HG03159 (cell line): ENCODE data around the gene CDH13.

Experiments used
- ATAC-seq: cut with Tn5 transposase; IDR thresholded peaks from one replicate; pipeline ENCODE4 v1.9.1; 2021; ENCODE audit warnings: mild to moderate bottlenecking, moderate library complexity; ENCODE audit not compliant: unreplicated experiment

CDH13 gene

DNA sequence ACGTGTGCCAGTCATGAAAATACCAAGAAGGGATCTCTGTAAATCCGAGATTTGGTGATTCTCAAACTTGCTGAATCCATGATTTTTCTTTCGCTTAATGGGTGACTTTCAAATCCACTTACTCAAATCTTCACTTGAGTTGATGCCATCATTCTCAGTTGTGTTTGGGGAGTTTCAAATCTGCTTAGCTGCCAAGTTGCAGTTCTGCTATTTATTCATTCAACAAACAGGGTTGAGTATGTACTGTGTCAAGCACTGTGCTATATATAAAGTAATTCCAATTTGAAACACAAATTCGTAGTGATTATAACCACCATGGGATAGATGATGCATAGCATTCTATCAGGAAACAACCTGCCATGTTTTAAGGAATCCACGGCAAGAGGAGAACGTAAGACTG lies 394.3 kb downstream of the CDH13 start:
- ATAC-seq: no peak

DNA sequence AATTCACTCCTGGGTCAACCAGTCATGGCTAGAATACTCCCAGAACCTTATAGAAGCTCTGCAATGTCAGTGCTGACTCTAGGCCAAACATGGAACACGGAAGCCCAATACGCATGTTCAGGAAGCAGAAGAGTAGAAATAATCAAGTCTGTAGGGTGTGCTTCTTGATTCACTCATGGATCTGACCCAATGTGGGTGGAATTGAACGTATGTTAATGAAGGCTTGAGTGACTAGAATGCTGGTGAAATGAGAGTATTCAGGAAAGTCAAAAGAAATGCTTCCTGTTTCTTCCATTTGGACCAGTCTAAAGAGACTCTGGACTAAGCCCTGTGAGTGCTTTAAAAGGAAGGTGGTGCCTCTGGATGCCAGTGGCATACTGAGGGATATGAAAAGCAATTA lies 395.0 kb downstream of the CDH13 start:
- no peak for ATAC-seq

DNA sequence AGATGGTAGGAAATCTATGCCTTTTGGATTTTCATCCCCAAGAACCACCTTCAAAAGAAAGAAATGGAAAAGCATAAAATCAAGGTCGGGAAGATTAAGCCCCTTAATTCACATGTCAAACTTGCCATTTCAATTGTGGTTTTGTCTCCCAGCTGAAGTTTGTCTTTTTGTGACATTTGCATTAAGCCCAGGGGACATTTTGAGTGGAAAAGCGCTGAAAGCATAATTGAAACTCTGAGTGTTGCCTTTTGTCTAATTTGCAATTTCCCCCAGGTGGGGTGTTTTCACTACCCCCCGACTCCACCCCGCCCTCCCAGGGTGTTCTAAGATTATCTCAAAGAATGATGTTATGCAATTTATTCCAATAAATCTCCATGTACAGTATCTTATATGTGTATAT lies 396.2 kb downstream of the CDH13 start:
- ATAC-seq: no peak

DNA sequence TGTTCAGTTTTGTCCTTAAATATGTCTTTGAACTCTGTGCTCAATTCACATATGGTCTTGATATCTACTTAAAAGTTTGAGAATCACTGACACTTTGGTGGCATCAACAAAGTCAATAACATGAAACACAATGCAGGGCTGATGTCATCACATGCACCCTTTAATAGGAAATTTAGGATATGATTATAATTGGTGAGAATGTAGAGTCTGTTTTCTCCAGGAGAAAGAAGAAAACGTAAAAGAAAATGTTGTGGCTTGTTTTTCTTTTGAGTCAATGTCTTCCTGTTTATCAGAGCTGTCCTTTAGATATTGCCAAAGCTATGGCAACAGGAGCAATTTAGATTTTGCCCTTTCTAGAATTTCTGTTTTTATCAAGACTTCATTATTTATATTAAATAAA lies 396.9 kb downstream of the CDH13 start:
- no peak for ATAC-seq

DNA sequence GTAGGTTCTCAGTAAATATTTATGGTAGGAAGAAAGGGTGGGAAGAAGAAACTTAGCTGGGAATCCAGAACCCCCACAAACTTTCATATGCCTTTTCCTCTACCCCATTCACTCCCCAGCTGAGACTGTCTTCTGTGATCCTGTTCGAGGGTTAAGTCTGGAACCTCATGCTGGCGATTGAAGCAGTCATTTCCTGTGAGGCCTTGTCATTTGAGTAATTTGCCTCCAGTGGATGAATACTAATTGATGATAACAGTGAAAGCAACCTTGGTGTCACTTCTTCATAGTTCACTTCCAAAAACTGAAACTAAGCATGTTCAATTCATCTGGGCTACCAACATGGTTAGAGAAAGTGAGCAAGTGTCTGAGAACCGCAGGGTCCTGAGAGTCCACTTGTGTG lies 401.2 kb downstream of the CDH13 start:
- ATAC-seq: no peak

DNA sequence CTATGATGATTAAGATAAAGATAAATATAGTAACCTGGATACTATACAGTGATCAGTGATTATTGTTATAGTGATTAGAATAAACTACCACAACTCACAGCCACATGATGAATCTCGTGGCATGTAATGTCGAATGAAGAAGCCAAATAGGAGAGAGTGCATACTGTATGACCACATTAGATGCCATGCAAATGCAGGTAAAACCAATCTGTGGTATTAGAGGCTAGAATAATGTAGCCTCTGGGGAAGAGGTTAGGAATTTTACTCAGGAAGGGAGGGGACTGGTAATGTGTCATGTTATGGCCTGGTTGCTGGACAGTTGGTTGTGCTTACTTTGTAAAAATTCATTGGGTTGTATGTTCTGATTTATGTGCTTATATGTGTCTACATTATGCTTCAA lies 402.7 kb downstream of the CDH13 start:
- ATAC-seq: no peak

DNA sequence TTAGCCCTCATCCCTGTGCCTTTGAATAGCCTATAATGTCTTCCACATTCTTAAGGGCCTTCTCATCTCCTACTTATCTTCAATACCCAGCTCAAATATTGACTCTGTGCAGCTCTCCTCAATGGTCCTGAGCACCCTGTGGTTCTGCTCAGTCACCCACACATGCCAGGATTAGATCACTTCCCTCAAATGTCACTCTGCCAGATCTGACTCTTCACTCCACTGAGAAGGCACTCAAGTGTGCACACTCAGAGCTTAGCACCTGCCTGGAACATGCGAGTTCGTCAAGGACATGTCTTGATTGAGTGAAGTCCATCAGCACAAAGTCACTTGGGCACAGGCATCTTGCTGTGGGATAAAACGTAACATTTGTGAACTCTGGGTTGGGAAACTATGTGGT lies 404.8 kb downstream of the CDH13 start:
- no peak for ATAC-seq

DNA sequence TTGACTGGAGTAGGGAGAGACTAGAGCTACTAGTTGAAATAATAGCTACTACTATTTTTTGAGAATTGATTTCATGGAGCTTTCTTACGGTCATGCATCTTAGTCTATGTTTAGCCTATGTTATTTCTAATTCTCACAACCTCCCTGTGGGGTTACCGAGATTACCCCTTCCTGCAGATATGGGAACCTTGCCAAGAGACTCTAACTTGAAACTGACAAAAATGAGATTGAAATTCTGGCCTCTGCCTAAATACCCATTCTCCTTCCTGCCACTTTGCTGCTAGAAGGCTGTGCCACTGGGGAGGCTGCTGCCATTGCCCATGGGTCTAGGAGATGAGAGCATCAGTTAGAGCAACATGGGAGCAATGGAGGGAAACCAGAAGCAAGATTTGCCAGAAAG lies 410.3 kb downstream of the CDH13 start:
- no peak for ATAC-seq

DNA sequence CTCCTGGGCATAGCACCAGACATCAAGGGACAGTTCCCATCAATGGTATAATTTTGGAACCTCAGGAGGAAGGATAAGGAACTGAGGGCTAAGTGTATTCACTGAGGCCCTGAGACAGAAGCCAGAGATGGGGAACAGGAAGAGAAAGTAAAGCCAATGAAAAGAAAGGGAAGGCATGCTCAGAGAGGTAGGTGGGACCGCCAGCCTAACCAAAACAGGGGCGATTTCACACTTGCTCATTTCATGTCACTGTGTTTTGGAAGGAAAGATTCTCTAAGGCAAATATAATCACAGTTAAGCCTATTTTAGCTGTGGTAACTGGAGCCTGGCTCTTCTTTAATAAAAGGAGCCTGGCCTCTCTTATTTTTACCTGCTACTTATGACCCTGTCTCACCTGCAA lies 411.1 kb downstream of the CDH13 start:
- ATAC-seq: no peak

DNA sequence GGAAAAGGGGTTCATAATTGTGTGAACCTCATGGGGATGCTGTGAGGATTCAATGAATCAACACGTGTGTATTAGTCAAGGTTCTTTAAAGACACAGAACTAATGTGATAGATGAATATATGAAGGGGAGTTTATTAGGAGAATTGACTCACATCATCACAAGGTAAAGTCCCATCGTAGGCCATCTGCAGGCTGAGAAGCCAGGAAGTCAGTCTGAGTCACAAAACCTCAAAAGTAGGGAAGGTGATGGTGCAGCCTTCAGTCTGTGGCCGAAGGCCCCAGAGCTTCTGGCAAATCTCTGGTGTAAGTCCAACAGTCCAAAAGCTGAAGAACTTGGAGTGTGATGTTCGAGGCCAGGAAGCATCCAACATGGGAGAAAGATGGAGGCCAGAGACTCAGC lies 413.4 kb downstream of the CDH13 start:
- no peak for ATAC-seq

DNA sequence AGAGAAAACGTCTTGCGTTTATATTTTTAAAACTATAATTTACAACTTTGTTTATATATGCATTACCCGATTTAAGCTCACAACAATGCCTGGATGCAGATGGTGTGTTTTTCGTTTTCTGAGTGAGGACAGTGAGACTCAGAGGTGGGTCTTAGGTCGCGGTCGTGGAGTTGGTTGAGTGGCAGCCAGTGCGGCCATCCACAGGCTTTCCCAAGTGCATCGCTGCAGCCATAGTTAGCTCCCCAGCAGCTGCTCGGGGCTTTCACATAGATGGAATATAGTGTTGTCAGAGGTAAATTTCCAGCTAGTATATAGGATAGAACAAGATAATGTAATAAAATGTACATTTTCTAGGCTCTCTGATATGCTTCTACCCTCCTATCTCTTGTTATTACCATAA lies 417.8 kb downstream of the CDH13 start:
- ATAC-seq: no peak

DNA sequence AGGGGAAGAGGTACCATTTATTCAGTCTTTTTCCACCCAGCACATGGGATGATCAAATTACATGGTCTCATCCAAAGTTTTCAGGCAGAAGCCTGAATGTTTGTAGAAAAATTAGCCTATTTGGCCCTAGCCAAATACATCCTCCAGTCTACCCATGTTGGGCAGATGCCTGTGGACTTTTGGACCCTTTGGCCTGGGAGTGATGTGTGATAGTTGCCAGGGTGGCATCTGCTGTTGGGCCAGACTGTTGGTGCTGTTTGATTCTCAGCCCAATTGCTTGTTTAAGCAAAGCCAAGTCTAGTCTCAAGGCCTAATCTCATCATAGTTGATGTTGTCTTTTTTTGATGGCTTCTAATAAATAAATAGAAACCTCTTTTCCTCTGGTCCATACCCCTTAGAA lies 419.0 kb downstream of the CDH13 start:
- no peak for ATAC-seq

DNA sequence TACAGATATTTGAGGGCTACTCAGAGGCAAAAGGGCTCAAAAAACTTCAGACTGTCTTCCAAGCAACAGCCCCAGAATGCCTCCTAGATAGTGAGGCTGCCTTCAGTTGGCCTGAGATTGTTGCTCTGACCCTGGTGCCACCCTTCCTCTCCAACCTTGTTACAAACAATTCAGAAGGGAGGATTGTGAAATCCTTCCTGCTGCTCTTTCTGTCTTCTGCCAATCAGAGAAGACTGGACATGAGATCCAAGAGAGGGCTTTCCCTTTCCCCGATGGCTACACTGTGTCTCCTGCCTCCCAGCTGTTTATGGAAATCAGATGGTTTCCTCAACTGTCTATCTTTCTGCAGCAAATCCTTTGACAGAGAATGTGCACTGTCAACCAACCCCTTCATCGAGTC lies 419.9 kb downstream of the CDH13 start:
- ATAC-seq: no peak

DNA sequence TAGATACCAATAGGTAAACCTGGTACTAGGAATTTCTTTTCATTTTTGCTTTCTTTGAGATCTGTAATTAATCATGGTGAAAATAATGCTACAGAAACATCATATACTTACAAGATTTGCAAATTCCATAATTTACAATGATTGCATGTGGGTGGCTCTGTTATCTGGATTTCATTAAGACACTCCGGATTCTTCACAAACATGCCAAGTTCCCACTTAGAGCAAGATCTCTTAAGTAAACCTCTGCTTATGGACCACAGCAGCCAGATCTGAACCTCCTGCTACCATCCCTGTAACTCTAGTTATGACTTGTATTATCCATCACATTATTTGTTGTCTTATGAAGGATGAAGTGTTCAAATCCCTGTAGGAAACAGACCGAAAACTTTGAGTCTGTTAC lies 424.7 kb downstream of the CDH13 start:
- ATAC-seq: no peak

DNA sequence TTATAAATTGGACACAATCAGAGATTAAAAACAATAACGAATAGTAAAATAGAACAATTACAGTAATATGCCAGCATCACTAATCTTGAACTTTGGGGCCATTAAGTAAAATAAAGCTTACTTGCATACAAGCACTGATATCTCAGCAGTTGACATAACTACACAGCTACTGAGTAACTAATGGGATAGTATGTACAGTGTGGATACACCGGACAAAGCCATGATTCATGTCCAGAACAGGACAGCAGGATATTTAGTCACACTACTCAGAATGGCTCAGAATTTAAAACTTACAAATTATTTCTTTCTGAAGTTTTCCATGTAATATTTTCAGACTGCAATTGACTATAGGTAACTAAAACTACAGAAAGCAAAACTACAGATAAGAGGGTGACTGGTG lies 427.5 kb downstream of the CDH13 start:
- no peak for ATAC-seq

DNA sequence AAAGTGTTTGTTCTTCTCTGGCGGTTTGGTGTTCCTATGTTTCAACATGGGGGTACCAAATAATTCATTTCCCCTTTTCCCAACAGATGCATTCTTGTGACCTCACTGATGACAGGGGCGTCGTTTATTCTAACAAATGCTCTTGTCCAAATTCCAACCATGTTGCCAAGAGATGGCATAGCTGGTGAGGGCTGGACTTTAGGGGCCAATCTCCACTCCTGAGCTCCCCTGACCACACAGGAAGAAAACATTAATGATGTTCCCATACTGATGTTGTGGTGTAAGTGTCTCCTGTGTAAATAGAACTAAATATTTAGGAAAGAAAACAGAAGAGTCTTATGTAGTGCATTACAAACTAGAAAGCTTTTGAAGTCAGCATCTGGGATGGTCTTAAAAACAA lies 431.6 kb downstream of the CDH13 start:
- no peak for ATAC-seq

DNA sequence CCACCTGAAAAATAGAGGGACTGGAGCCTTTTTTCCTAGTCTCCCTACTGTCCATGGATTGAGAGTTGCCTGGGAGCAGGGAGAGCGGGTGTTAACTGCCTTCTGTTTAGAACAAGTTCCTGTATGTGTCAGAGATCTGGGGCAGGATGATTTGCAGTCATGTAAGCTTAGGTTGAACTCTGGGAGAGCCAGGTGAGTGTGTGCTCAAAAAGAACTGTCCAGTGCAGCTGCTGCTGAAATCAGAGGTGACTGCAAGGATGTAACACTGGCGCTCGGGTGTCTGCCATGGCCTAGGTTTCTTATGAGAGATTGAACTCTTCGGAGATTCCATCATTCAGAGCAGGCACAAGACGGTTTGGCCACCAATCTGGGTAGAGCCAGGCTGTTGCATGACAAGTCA lies 432.5 kb downstream of the CDH13 start:
- no peak for ATAC-seq

DNA sequence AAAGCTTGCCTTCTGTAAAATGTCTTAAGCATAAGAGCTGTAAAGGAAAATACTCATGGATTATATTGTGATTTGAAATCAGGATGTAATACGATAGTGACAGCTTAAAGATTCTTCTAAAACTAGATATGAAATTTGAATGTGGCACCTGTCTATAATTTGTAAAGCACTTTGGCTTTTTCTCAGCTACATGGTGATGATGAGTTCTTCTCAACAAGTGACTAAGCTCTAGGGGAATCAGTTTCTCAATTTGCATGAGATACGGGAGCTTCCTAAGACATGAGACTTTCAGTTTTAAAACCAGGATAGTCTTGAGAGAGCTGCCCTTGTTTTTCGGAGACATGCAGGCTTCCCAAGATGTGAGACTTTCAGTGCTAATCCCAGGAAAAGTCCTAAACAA lies 439.2 kb downstream of the CDH13 start:
- ATAC-seq: no peak

DNA sequence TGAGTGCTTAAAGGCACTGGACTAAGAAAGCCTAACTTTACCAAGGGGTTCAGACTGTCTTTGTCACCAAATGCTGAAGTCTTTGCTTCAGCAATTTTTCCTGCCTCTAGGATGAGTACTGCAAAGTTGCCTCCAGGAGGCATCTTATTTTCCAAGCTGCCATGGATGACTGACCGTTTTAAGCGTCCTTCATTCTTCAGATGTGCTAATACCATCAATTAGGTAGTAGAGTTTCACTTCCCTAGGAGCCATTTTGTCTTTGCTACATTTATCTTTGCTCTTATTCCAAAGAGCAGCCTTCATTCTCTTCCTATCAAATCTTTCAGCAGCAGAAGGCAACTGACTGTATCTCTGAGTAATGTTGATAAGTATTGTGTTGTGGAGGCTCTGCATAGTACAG lies 440.1 kb downstream of the CDH13 start:
- ATAC-seq: no peak

DNA sequence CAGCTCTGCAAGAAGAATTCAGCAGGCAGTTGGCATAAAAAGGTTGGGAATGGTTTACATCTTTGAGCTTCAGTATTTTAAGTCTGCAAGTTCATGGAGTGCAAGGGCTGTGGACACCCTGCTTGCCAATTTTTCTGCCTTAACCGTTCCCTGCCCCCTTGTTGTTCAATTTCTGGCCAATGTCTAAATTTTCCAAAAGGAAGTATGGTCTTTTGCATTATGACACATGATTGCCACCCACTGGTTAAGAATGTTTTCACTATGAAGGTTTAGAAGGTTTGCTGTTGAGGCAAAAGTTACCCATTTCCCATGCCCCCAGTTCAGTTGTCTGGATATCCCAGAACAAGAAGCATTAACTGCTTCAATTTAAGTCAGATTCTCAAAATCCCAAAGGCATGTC lies 441.9 kb downstream of the CDH13 start:
- ATAC-seq: no peak

DNA sequence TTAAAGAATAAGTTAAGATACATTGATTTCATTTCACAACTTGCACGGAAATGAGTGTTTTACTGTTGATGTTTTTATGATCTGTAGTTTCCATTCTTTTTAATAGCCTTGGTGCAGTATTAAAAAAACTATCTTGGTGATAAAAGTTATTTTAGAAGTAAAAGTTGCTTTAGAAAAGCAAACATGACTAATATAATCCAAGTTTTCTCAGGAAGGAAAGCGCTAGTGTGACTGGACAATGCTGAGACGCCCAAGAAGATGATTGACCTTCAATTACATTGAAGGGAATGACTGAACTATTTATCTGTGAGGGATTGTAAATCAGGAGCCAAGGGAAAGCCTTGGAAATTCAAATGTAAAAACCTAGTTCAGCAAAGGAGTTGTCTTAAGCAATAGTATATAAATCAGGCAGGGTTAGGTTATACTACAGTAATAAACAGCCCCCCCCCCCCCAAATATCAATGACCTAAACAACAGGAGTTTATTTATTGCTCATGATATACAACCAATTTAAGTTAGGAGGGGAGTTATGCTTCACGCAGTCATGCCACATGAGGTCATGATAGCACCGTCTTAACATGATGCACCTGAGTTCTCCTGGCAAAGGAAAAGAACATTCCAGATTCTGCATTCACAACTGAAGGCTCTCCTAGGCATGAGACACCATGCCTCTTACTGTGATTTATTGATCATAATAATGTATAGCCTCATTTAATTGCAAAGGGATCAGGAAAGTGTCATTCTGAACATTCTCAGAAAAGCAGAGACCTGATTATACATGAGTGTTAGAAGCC lies 443.8 kb downstream of the CDH13 start:
- ATAC-seq: no peak

DNA sequence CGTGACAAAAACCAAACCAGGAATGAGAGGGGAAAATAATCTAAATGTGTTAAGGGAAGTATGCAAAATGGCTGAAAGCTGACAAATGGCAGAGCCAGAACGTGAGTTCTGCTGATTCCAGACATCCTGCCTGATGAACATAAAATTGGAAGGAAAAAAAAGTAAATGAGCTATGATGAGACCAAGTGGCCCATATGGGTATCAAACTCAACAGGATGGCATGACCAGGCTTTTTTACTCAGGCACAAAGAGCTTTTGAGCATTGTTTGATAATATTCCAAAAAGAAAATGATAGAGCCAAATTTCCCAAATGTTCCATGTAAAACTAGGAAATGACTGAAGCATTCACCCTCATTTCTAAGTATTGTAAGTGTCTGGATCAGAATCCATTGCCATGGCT lies 449.2 kb downstream of the CDH13 start:
- no peak for ATAC-seq

DNA sequence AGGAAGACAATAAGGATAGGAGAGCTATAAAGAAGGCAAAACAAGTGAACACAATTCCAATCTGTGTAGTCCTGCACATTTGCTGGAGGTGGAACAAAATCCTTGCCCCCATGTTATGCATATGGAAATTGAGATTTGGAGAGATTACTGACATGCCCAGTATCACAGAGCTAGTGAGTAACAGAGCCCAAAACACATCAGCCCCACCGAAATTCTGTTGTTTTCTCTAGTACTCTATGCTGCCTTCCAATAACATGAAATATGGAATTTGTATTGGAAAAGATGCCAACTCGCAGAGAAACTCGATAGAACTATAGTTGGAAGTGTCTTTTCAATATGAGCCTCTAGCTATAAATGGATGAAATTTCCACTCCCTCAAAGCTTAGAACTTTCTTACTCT lies 456.6 kb downstream of the CDH13 start:
- no peak for ATAC-seq
